Lower leg skin (tissue), 4 donors: ENCODE results near the gene SLC25A48. TPM values are rescaled to one million over a fixed set of nuclear protein-coding genes. Genes with fewer than 3 reads are reported as not detected.

Source experiments
- DNase-seq, 2 donors: peaks; one replicate each; pipeline ENCODE4 v3.0.0-alpha.2; 2019; ENCODE audit warnings: low spot score in 2 of 2
- H3K4me3 ChIP-seq: fragments of 200-600 bp; sonication (generic); 2 replicates; pipeline ENCODE4 v1.5.1; 2017; ENCODE audit warnings: mild to moderate bottlenecking, low read depth; ENCODE audit not compliant: poor library complexity, severe bottlenecking
- POLR2A ChIP-seq, 2 donors: fragments of 450-650 bp; IDR thresholded peaks; one replicate each; pipeline ENCODE4 v1.6.1; 2016 to 2017; ENCODE audit warnings: antibody characterized with exemption in 2 of 2, mild to moderate bottlenecking in 1 of 2, moderate library complexity in 1 of 2
- WGBS, 2 donors: methylation state at CpG; one replicate each; pipeline ENCODE4 v1.1.5; 2018; 5-methylcytosine and 5-hydroxymethylcytosine counted together
- intact Hi-C: fragments of 100-400 bp; cut with DNase I; formaldehyde crosslinking; loops from one replicate; pipeline ENCODE4 v1.15.0; 2023; ENCODE audit warnings: low total_unique reads
- total RNA-seq, 4 donors: library from RNA; depleted of rRNA; stranded (reverse); fragments of >200 nt; gene quantifications; one replicate each; pipeline ENCODE4 v1.1.0, GENCODE V29; 2016
- TF ChIP-seq, protein P1 (sequence below), 3 donors: fragments of 450-650 bp; IDR thresholded peaks; one replicate each; pipeline ENCODE4 v1.5.1; 2016; ENCODE audit warnings: antibody characterized with exemption in 3 of 3, mild to moderate bottlenecking in 3 of 3, moderate library complexity in 2 of 3

SLC25A48 gene
- total RNA-seq, 4 donors from 2014 or later: 0.80 to 7.6 (median 1.7) TPM

DNA sequence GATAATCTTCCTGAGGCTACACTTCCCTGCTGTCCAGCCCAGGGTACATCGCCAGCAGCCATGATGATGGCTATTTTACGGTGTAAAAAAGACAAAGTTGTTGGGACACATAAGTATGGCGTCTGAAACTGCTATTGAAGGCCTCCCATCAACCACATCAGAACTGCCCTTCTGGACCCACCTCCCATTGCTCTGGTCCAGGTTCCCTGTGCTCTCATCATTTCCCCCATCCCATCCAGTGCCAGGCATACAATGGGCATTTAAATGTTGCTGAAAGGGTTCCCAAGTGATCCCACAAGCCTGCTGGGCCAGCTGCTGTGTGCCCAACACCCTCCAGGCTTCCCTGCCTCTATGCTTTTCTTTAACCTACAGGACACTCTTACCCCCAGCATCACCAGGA, 50.6 kb downstream of the SLC25A48 start:
- no peak for DNase-seq
- H3K4me3 ChIP-seq: no peak overlapping the region
- intact Hi-C loops: no loop called here
- no peak for TF ChIP-seq POLR2A (IDR thresholded peaks at IDR 0.05)
- TF ChIP-seq, protein P1, sequence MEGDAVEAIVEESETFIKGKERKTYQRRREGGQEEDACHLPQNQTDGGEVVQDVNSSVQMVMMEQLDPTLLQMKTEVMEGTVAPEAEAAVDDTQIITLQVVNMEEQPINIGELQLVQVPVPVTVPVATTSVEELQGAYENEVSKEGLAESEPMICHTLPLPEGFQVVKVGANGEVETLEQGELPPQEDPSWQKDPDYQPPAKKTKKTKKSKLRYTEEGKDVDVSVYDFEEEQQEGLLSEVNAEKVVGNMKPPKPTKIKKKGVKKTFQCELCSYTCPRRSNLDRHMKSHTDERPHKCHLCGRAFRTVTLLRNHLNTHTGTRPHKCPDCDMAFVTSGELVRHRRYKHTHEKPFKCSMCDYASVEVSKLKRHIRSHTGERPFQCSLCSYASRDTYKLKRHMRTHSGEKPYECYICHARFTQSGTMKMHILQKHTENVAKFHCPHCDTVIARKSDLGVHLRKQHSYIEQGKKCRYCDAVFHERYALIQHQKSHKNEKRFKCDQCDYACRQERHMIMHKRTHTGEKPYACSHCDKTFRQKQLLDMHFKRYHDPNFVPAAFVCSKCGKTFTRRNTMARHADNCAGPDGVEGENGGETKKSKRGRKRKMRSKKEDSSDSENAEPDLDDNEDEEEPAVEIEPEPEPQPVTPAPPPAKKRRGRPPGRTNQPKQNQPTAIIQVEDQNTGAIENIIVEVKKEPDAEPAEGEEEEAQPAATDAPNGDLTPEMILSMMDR (IDR thresholded peaks at IDR 0.05): no peak
- 91 to 95% methylated on average over 3 of the region's 3 CpGs for WGBS, 2 donors

DNA sequence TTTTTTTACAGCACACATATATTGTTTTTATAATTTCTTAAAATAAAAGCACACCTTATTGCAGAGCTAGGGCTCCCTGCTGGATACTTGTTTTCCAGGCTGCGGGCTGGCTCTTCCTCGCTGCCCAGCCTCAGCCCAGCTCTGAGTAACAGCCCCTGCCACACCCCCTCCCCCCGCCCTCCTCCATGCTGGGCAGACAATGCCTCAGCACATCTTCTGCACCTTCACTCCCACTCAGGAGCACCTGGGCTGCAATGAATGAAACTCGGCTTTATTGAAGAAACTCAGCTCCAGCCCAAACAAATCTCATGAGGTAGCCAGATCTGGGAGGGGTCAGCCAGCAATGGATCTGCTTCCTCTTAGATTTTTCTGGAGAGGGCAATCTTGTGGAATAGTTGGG, 51.7 kb downstream of the SLC25A48 start:
- intact Hi-C loops: no loop called here
- DNase-seq: no peak
- no peak overlapping the region for H3K4me3 ChIP-seq
- 54 to 66% methylated on average over 4 of the region's 4 CpGs for WGBS, 2 donors
- TF ChIP-seq POLR2A (IDR thresholded peaks at IDR 0.05): no peak
- TF ChIP-seq, protein P1 (IDR thresholded peaks at IDR 0.05): no peak

DNA sequence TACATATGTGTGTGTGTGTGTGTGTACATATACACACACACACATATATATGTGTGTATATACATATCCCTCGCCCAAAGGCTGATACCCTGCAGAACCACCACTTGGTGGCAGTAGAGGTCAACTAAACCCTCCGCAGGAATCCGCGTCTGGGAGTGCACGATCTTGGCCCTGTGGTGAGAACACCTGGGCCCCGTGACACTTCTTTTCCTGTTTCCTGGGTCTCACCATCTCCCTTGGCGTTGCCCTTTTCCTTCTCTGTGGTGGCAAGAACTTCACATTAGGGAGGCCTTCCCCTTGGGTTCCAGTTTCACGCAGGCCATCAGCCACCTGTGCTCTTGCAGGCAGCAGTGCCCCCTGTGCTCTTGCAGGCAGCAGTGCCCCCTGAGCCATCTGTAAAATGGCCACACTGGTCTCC, 53.0 kb downstream of the SLC25A48 start:
- peak in 1 of 2 donors; percentile 35 for DNase-seq
- no peak overlapping the region for H3K4me3 ChIP-seq
- 14% methylated on average over 8 of the region's 8 CpGs for WGBS, 2 donors
- intact Hi-C loops: no loop called here
- no peak for TF ChIP-seq POLR2A (IDR thresholded peaks at IDR 0.05)
- TF ChIP-seq, protein P1 (IDR thresholded peaks at IDR 0.05): peak in 1 of 3 donors; percentile 27

DNA sequence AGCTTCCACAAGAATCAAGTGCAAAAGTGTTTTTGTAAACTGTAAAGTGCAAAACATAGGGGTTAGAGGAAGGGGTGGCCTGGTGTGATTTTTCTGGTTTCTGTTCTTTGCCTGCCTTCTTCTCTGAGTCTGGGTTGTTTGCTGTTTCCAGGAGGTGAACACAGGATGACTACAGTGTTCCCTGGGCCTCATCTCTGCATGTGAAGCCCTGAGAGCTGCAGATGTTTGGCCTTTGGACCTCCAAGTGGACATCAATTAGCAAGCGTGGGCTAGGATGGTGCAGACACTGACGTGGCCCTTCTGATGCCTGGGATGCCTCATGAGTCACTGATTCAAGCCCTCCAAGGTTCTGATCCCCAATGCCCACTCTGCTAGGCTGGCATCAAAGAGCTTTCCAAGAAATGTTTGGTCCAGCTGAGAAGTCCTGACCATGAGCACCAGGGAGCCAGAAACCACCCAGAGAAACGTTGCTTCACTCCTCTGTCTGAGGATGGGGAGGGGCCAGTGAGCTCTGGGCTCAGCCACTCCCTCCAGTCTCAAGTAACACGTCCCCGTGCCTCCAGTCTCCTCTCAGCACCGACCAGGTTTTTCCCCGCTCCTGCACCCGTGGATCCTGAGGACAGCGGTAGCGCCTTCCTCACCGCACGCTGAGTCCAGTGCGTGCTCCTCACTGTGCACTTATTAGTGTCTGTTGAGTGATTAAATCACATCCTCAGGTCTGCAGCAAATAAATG, 53.6 kb downstream of the SLC25A48 start:
- 76 to 79% methylated on average over 13 of the region's 13 CpGs for WGBS, 2 donors
- TF ChIP-seq, protein P1 (IDR thresholded peaks at IDR 0.05): no peak
- TF ChIP-seq POLR2A (IDR thresholded peaks at IDR 0.05): no peak
- no peak overlapping the region for H3K4me3 ChIP-seq
- DNase-seq: no peak
- intact Hi-C loops: no loop called here

DNA sequence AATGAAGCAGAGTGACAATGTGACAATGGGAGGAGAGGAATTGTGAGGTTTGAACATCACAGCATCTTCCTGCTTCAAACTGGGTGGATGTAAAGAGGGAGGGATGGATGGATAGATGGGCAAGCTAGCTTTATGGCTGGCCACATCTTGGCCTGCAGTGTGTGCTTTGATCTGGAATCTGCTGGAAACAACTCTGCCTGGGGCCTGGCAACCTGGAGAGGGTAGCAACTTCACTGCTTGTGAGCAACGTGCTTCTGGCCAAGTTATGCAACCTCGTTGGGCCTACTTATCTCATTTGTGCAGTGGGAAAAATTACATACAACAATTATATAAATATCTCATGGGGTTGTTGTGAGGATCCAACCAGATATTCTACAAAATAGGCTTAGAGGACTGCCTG, 55.8 kb downstream of the SLC25A48 start:
- H3K4me3 ChIP-seq: no peak overlapping the region
- 21 to 22% methylated on average over 2 of the region's 2 CpGs for WGBS, 2 donors
- no peak for TF ChIP-seq POLR2A (IDR thresholded peaks at IDR 0.05)
- TF ChIP-seq, protein P1 (IDR thresholded peaks at IDR 0.05): no peak
- no peak for DNase-seq
- intact Hi-C loops: loop anchor here (5.0 kb wide), 1 partner anchor 322 kb away; no protein-coding TSS in a partner anchor
